ENCODE data around the gene HEATR1.
"Not testable (repeated sequence)": the region's sequence is repeated elsewhere in the genome, so short reads cannot be mapped to it uniquely, and the experiment has no call there.

The HEATR1 gene

DNA sequence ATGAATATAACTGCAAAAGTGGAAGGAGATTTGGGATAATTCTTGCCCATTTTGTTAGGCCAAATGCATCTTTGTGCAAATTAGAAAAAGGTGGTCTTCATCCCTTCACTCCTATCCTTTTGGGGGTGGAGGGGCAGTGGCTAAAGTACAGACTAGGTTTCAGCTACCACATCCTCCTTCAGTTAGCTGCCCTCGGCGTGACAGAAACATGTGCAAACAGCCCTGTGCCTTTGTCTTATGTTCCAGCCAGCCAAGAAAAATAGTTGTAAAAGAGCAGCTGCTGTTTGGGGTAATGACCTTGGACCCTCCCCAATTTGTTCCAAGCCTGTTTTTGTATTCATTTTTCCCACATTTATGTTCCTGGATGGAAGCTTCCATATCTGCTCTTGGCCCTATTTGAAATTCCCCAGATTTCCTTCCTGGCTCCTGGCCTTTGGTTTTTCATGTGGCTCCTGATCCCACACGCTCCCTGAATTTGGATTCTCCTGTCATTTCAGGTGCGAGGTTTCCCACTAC is 88.8 kb downstream of the HEATR1 start:
- in situ Hi-C loops (cut with MboI; ENCODE audit: low sequenced_read_pairs), result no loop called here

DNA sequence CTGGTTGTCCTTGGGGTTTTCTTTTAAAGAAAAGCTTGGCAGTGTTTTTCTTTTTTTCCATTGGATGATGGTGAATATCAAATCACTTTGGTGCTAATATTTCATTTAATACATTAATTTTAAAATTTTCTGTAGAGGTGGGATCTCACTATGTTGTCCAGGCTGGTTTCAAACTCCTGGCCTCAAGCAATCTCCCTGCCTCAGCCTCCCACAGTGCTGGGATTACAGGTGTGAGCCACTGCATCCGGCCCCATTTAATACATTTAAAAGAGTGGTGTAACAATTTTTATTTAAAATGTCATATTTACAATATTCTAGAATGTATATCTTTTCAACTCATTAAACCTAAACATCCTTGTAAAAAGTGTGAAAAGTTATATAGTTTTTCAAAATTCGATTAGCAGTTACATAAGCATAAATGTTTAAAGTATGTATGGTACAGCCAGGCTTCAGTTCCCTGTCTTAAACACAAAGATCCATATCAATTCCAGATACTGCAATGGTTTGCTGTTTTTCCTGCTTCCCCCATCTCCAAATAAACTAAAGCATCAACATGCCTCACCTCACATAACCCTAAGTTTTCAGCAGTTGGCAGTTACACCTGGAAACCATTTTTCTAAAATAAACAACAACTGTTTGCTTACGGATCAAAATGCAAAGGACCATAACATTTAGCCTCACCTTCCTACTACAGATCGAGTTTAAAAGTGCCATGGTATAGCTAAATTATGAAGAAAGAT is 89.4 kb downstream of the HEATR1 start:
- in situ Hi-C loops (cut with MboI; ENCODE audit: low sequenced_read_pairs), result no loop called here

DNA sequence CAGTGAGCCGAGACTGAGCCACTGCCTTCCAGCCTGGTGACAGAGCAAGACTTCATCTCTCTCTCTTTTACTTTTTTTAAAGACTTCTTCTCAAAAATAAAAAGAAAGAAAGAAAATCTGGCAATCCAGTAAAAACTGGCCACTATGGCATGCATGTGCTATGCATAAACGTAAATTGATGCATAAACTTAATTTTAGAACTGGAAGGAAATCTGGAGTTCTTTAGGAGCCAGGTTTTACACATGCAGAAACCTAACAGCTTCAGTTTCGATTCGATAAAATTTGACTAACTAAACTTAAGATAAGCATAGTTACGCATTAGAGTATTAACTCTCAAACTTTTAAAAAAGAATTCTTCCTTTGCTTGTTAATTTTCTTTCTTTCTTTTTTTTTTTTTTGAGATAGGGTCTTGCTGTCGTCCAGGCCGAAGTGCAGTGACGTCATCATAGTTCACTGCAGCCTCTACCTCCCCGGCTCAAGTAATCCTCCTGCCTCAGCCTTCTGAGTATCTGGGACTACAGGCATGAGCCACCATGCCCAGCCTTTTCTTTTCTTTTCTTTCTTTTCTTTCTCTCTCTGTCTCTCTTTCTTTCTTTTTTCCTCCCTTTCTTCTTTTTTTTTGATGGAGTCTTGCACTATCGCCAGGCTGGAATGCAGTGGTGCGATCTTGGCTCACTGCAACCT is 92.4 kb downstream of the HEATR1 start:
- in situ Hi-C loops (cut with MboI; ENCODE audit: low sequenced_read_pairs), result no loop called here

DNA sequence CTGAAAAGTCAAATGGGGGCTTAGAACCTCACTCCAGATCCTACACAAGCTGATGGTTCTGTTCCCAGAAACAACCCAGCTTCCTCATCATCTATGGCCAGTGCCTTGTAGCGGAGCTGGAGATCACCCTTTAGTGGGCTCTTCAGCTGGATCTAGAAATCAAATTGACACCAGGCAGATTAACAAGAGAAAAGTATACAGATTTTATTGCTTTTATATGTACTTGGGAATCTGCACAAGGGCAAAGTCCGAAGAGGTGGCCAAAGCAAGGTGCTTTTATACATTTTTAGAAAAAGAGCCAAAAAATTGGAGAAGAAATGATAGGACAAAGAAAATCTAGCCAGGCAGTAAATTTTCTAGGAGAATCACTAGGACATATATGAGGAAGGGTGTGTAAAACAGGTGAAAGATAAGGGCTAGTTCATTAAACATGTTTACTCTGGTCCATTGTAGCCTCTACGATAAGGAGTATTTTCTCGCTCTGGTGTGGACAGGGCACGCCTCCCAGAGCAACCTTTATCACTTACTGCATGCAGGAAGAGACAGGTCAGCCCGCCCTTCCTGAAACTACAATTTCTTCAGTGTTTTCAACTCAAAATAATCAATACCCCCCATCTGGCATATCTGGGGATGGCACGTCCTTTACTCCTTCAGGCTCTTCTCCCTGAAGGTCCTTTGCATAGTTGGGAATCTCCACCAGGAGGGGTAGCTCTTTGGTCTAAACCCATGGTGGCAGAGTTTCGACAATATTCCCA is 94.5 kb downstream of the HEATR1 start:
- in situ Hi-C loops (cut with MboI; ENCODE audit: low sequenced_read_pairs), result no loop called here

DNA sequence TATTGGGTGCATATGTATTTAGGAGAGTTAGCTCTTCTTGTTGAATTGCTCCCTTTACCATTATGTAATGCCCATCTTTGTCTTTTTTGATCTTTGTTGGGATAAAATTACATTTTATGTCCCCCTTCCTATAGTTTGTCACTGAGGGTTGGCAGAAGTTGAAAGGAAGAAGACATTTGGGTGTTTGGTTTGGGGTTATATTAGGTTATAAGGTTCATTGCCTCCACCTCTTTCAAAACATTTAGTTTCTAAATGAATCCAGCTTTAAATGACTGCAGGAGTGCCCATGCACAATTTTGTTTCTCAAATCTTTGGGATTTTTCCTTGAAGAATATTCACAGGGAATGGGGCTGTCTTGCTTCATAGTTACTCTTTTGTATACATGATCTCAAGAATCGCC is 95.1 kb downstream of the HEATR1 start:
- in situ Hi-C loops (cut with MboI; ENCODE audit: low sequenced_read_pairs), result no loop called here

DNA sequence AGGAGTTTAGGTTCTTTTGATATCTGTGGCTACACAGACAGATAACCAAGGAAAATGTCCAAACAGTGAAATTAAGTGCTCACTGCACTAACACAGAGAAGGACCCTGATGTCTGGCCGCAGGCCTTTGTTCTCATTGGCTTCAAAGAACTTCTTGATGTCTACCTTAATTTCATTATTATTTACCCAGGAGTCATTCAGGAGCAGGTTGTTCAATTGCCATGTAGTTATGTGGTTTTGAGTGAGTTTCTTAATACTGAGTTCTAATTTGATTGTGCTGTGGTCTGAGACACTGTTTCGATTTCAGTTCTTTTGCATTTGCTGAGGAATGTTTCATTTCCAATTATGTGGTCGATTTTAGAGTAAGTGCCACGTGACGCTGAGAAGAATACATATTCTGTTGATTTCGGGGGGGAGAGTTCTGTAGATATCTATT is 95.7 kb downstream of the HEATR1 start:
- in situ Hi-C loops (cut with MboI; ENCODE audit: low sequenced_read_pairs), result no loop called here

DNA sequence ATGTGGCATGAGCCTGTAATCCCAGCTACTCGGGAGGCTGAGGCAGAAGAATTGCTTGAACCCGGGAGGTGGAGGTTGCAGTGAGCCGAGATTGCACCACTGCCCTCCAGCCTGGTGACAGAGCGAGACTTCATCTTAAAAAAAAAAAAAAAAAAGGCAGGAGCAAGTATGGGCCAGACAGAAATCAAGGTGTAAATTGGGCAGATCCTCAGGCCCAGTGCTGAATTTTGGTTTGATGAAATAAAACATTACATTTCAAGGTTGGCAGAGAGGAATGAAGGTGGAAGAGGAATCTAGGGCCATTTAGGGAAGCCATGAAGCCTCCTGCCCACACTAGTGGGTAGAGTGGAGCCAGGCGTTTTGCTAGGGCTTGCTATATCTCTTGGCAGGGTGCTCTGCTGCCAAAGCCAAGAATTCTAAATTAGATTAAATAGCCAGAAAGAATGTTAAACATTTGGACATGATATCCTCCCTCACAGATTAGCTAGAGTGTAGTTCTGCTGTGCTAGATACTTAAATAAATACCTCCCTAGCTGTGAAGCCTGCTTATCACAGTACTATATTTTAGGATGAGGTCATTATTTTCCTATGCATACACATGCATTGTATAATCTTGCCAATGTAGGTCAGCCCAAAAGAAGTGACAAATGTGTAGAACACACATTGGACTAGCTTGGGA is 97.2 kb downstream of the HEATR1 start:
- in situ Hi-C loops (cut with MboI; ENCODE audit: low sequenced_read_pairs), result no loop called here

DNA sequence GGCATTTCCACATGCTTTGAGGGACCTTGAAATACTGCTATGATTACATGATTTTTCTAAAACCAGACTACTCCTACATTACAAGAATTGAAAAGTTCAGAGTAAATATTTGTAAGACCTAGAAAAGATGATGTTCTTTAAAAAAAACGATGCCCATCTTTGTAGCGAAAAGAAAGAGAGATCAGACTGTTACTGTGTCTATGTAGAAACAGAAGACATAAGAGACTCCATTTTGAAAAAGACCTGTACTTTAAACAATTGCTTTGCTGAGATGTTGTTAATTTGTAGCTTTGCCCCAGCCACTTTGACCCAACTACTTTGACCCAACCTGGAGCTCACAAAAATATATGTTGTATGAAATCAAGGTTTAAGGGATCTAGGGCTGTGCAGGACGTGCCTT is 100.0 kb downstream of the HEATR1 start:
- in situ Hi-C loops (cut with MboI; ENCODE audit: low sequenced_read_pairs), result not testable (repeated sequence)

DNA sequence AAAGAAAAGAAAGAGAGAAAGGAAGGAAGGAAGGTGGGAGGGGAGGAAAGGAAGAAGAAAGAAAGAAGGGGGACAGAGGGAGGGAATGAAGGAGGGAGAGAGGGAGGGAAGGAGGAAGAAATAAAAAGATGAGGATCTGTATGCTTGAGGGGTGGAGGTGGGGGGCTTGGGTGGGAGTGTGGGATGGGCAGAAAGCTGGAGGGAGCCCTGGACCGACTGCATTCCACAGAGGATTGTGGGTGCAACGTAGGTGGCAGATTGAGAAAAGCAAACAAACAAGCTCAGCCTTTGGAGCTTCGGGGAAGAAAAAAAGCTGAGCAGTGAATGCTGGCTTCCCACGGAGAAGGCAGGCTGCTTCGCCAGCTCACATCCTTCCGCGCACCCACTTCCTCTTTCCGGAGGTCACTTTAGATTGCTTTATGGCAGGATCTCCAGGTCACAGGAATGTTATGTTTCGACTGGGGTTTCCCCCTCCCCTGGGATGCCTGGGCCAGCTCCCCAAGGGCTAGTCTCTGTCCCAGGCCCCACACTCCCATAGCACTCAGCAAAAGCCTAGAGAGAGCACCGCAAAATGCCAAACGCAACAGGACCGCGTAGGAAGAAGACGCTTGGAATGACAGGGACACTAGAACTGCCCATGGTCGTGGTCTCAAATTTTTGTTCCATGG is 101.2 kb downstream of the HEATR1 start:
- in situ Hi-C loops (cut with MboI; ENCODE audit: low sequenced_read_pairs), result no loop called here

DNA sequence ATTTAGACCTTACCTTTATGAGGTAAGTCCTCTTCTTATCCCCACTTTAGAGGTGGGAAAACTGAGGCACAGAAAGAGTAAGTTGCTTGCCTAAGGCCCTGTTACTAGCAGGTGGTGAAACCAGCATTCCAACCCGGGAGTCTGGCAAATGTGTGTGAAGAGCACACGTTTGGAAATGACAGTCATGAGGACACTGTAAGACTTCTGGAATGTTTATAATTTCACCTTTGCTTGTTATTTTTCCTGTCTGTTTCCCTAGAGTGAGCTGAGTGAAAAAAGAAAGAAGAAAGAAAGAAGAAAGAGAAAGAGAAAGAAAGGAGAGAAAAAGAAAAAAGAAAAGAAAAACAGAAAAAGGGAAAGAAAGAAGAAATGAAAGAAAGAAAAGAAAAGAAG is 101.7 kb downstream of the HEATR1 start:
- in situ Hi-C loops (cut with MboI; ENCODE audit: low sequenced_read_pairs), result no loop called here

DNA sequence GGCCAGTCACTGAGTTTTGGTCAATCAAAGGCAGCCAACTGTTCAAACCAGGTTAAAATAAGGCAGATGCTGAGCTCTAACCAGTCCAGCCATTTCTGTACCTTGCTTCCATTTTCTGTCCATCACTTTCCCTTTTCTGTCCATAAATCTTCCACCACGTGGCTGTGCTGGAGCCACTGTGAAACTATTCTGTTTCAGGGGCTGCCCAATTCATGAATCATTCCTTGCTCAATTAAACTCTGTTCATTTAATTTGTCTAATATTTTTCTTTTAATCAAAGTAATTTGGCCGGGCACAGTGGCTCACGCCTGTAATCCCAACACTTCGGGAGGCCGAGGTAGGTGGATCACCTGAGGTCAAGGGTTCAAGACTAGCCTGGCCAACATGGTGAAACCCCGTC is 103.2 kb downstream of the HEATR1 start:
- in situ Hi-C loops (cut with MboI; ENCODE audit: low sequenced_read_pairs), result no loop called here
